GM12865 (cell line): Measurements from ENCODE around the gene CCR6.

ENCODE experiments used
- DNase-seq: peaks from one replicate; pipeline ENCODE4 v3.0.0; 2010; ENCODE audit warnings: low read depth
- H3K4me3 ChIP-seq: 2 replicates; pipeline ENCODE4 v1.5.1; 2011; ENCODE audit warnings: mild to moderate bottlenecking, low read depth, low read length, control low read depth
- TF ChIP-seq, protein P1 (sequence below): IDR thresholded peaks from 2 replicates; pipeline ENCODE4 v1.5.1; 2011; ENCODE audit warnings: low read length, control low read depth, low read depth, inconsistent platforms; ENCODE audit not compliant: insufficient read depth; ENCODE audit errors: missing control alignments

The CCR6 gene

DNA sequence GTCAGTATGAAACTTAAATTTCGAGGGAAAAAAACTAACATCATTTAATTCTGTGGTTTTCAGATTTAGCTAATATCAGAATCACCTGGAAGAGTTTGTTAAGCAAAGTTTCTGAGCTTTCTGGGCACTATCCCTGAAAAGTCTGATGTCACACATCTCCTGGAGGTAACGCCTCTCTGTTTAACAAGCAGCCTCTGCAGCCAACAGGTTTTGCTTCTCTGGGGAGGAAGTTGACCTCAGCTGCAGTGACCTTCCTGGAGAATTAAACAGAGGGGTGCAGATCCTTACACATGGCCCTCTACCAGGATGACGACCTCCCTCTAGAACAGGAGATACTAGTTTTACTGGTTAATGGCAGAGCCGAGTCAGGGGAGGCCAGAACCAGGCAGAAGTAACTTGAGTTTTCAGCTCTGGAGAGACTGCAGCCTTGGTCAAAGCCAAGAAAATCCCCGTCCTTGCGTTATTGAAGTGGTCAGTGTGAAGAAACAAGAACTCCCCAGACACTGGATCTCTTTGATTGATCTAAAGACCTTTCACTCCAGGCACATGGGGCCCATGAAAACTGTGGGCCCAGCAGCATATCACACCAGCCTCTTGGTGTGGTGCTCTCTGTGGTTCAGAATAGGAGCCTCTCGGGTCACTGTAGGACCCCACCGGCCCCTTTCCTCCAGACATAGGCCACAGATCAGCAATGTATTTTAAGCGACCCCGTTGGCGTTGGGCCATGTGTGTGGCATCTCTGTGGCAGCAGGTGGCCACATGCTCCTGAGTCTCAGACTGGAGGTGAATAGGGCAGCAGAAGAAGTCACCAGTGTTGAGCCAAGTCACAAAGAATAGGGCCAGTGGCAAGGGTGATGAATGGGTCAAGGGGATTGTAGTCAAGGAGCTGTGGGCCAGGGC, 33.4 kb upstream of the CCR6 start:
- TF ChIP-seq, protein P1, sequence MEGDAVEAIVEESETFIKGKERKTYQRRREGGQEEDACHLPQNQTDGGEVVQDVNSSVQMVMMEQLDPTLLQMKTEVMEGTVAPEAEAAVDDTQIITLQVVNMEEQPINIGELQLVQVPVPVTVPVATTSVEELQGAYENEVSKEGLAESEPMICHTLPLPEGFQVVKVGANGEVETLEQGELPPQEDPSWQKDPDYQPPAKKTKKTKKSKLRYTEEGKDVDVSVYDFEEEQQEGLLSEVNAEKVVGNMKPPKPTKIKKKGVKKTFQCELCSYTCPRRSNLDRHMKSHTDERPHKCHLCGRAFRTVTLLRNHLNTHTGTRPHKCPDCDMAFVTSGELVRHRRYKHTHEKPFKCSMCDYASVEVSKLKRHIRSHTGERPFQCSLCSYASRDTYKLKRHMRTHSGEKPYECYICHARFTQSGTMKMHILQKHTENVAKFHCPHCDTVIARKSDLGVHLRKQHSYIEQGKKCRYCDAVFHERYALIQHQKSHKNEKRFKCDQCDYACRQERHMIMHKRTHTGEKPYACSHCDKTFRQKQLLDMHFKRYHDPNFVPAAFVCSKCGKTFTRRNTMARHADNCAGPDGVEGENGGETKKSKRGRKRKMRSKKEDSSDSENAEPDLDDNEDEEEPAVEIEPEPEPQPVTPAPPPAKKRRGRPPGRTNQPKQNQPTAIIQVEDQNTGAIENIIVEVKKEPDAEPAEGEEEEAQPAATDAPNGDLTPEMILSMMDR, result no peak
- no peak overlapping the region for H3K4me3 ChIP-seq
- DNase-seq, result peak; percentile 55

DNA sequence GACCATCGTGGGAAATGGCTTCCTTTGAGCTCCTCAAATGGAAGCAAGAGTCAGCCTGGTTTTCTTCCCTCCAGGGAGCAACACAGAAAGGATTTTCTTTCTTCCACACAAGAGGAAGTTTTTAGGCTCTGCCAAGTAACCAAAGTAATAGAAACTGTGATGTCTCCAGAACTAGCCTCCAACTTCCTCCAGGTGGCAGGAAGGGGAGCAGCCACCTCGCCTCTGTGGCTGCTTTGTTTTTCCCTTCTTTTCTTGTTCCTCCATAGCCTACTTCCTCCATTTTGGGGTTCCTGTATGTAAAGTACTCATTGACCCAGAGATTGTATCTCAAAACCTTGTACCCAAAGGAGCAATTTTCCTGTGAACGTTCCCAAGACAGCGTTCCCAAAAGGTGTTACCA, 32.7 kb upstream of the CCR6 start:
- TF ChIP-seq, protein P1, result no peak
- H3K4me3 ChIP-seq, result no peak overlapping the region
- no peak for DNase-seq

DNA sequence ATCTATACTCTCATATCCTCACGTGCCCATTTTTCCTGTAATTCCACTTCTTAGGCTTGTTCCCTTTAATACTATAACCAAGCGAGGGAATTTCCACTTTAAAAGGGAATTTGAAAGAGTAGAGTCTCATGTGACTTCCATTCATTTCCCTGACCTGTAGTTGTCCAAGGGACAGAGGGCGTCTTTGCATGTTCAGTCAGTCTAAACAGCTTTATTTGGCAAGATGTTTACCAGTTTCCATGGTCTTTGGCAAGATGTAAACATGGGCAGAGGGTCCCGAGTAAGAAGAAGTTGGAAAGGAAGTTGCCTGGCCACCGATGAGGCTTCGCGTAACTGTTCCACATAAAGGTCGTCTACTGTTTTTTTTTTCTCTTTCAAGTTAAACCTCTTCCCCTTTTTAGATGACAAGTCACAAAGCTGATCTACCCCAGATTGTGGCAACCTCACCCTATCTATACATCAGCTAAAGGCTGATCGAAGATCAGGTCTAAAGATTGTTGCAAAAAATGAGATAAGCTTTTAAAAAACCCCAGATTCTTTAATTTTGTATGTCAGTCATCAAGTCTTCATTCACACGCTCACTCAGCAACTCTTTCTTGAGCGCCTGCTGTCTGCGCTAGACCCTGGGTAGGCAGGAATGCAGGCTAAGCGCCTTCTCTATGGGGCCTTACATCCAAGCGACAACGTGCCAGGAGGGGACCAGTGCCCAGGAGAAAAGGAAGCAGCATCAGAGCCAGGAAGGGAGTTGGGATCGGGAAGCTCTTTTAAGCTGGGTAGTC, 31.7 kb upstream of the CCR6 start:
- TF ChIP-seq, protein P1, result no peak
- peak; percentile 31 for DNase-seq
- H3K4me3 ChIP-seq, result no peak overlapping the region

DNA sequence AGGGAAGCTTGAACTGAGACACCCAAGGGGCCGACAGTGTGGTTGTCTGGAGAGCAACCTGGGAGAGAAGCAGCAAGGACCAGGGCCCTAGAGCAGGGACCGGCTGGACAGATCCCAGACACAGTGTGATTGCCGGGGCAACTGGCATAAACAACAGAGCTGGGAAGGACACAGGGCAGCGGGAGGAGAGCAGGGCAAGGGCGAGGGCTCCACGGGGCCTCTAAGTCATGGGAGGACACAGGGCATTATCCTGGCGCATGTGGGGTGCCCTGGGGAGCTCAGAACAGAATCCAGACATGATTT, 31.1 kb upstream of the CCR6 start:
- TF ChIP-seq, protein P1, result no peak
- no peak for DNase-seq
- H3K4me3 ChIP-seq, result peak overlapping the region; percentile 59

DNA sequence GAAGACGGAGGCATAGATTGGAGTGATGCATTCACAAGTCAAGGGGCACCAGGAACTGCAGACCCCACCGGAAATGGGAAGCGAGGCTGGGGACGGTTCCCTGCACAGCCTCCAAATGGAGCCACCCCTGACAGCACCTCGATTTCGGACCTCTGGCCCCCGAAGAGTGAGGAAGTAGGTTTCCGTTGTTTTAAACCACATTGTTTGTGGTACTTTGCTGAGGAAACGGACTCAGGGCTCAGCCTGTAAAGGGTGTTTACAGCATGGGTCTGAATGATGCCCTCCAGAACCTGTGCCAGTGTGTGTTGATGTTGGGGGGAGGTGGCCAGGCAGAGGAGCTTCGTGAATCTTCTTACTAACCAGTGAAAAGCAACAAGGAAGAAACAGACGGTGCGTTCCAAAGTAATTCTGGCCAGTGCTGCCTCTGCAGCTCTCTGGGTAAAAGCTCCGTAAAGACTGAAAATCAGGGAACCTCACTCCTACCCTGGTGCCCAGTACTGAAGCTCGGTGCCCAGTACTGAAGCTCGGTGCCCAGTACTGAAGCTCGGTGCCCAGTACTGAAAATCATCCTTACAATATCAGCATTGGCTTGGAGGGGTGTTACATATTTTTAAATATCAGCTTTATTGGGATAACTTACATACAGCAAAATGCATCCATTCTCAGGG, 30.1 kb upstream of the CCR6 start:
- DNase-seq, result peak; percentile 52
- TF ChIP-seq, protein P1, result no peak
- H3K4me3 ChIP-seq, result peak overlapping the region; percentile 59

DNA sequence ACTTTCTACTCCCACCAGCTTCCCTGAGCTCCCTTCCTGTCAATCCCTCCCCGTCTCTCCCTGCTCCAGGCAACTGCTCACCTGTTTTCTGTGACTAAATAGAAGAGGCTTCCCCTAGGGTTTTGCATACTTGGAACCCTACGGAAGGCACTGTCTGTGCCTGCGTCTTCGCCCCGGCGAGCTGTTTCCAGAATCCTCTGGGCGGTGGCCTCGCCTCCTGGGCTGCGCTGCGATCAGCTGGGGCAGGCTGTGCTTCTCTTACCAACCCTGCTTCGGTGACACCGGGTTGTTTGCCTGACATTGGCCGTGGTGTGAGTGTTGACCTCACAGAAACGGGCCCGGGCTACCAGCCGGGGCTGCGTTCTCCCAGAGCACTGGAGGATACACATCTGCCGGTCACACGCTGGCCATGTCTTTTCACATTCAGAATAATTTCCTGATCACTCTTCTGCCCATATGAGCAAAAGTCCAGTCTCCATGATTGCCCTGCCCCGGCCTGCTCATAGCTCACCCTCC, 29.4 kb upstream of the CCR6 start:
- TF ChIP-seq, protein P1, result no peak
- DNase-seq, result peak; percentile 52
- peak overlapping the region; percentile 59 for H3K4me3 ChIP-seq
